ENCODE data around the gene MAGEB1.

DNA sequence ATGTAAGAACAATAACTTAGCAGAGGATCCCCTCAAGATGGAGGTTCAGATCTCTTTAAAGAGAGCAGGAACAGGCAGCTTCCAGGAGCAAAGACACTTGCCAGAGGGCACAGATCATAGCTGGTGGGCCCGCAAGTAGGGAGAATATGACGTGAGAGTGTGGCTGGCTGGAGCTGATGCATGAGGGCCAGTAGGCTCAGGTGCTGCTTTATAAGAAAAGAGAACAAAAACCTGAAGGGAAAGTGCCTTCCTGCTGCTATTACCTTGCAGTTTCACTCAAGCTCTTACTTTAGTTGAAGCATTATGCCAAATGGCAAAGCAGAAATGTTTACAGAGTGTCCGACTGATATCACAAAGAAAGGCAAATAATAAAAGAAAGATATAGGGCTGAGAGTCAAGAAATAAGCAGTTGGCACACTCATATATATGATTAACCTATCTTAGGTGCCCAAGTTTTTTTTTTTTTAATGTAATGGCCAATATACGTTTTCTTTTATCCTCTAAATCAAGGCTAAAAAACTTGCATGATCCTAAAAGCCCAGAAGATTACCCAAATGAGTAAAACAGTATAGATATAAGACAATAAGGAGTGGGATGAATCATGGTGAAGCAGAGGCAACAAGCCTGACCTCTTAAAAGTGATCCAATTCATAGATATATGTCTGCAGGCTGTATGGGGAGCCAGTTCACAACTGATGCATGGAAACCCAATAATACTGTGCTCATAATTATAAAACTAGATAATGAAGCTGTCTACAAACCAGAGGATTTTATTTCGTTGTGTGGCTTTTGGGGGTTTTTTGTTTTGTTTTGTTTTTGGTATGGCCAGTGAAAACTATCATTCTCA is 49.7 kb downstream of the MAGEB1 start:
- TF ChIP-seq, protein P1, sequence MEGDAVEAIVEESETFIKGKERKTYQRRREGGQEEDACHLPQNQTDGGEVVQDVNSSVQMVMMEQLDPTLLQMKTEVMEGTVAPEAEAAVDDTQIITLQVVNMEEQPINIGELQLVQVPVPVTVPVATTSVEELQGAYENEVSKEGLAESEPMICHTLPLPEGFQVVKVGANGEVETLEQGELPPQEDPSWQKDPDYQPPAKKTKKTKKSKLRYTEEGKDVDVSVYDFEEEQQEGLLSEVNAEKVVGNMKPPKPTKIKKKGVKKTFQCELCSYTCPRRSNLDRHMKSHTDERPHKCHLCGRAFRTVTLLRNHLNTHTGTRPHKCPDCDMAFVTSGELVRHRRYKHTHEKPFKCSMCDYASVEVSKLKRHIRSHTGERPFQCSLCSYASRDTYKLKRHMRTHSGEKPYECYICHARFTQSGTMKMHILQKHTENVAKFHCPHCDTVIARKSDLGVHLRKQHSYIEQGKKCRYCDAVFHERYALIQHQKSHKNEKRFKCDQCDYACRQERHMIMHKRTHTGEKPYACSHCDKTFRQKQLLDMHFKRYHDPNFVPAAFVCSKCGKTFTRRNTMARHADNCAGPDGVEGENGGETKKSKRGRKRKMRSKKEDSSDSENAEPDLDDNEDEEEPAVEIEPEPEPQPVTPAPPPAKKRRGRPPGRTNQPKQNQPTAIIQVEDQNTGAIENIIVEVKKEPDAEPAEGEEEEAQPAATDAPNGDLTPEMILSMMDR (IDR thresholded peaks at IDR 0.05): no peak
- no peak for TF ChIP-seq POLR2A (IDR thresholded peaks at IDR 0.05)
